ENCODE results near the gene ABTB2.

DNA sequence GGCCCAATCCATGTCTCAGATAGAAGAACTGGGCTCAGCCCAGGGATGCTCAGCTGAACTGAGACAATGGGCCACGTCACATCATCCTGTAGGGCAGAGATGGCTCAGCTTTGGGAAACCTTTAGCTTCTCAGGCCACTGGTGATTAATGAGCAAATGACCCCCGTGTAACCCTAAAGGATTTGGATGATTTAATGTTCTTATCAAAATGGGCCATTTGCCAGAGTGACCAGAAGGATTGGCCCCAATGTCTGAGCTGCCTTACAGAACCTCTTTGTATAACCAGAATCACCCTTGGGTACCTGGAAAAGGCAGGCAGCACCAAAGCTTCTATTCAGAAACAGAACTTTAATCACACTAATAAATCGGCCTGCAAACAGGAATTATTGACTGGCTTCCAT, 73.7 kb downstream of the ABTB2 start:
- TF ChIP-seq, protein P1, sequence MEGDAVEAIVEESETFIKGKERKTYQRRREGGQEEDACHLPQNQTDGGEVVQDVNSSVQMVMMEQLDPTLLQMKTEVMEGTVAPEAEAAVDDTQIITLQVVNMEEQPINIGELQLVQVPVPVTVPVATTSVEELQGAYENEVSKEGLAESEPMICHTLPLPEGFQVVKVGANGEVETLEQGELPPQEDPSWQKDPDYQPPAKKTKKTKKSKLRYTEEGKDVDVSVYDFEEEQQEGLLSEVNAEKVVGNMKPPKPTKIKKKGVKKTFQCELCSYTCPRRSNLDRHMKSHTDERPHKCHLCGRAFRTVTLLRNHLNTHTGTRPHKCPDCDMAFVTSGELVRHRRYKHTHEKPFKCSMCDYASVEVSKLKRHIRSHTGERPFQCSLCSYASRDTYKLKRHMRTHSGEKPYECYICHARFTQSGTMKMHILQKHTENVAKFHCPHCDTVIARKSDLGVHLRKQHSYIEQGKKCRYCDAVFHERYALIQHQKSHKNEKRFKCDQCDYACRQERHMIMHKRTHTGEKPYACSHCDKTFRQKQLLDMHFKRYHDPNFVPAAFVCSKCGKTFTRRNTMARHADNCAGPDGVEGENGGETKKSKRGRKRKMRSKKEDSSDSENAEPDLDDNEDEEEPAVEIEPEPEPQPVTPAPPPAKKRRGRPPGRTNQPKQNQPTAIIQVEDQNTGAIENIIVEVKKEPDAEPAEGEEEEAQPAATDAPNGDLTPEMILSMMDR (conservative IDR thresholded peaks at IDR 0.05 in 1 of 2, IDR thresholded peaks at IDR 0.05 in 1 of 2; ENCODE audit: low read depth in 1 of 2, low read length in 2 of 2): no peak
- TF ChIP-seq EZH2 (IDR thresholded peaks at IDR 0.05; ENCODE audit: low read length, missing control alignments): no peak
